GM12801 (cell line): ENCODE measurements around the gene NBAS.

Experiments used
- CTCF ChIP-seq: IDR thresholded peaks from one replicate; pipeline ENCODE4 v1.5.1; 2011; ENCODE audit warnings: control low read depth; ENCODE audit not compliant: insufficient read length; ENCODE audit errors: extremely low read depth

NBAS gene

GRCh38 chr2:15448250-15448839 is 112.8 kb downstream of the NBAS start:
- no peak for TF ChIP-seq CTCF

- no peak for TF ChIP-seq CTCF
These were observed 113.8 kb downstream of the NBAS start for GRCh38 chr2:15447381-15447780.

GRCh38 chr2:15446961-15447360 is 114.2 kb downstream of the NBAS start:
- no peak for TF ChIP-seq CTCF

- TF ChIP-seq CTCF: no peak
These were observed 115.1 kb downstream of the NBAS start for GRCh38 chr2:15445891-15446562.

- no peak for TF ChIP-seq CTCF
These were observed 124.9 kb downstream of the NBAS start for GRCh38 chr2:15436195-15436594.

GRCh38 chr2:15435474-15435873 is 125.7 kb downstream of the NBAS start:
- TF ChIP-seq CTCF: no peak

GRCh38 chr2:15432642-15433256 is 128.4 kb downstream of the NBAS start:
- no peak for TF ChIP-seq CTCF
